HepG2 (cell line): ENCODE results near the gene TMEFF1. TPM values are rescaled to one million over a fixed set of nuclear protein-coding genes. Genes with fewer than 3 reads are reported as not detected.

Experiments used
- ATAC-seq: fragments of 200-7000 bp; cut with Tn5 transposase; 3 replicates; pipeline ENCODE4 v1.9.1; 2020; ENCODE audit warnings: mild to moderate bottlenecking, moderate library complexity
- BruUV-seq: library from RNA; stranded (reverse); fragments of 400-500 nt; replicated peaks from 2 replicates; lab custom pipeline; 2021; lab: Mats Ljungman, UMichigan
- CTCF ChIA-PET: fragments of 300-600 bp; formaldehyde crosslinking; extraction: SDS; loops from one replicate; lab custom pipeline; 2021; ENCODE audit warnings: low total read pairs, inconsistent platforms, low intra/inter-chr PET ratio; lab: Yijun Ruan, JAX
- POLR2A ChIA-PET: fragments of 350-600 bp; sonication (Branson Sonifier 250); formaldehyde crosslinking; loops from one replicate; lab custom pipeline; 2020; ENCODE audit warnings: antibody characterized with exemption, inconsistent platforms; lab: Yijun Ruan, JAX
- DNase-seq: peaks from one replicate; pipeline ENCODE4 v3.0.0-alpha.2; 2015; ENCODE audit warnings: low spot score
- FAIRE-seq: peaks from 3 replicates; lab custom pipeline; 2011; peaks lifted over from hg19 to GRCh38; lab: Jason Lieb, UNC
- H2AFZ ChIP-seq: one replicate; pipeline ENCODE4 v1.6.1; 2011; ENCODE audit warnings: low read length, inconsistent platforms
- H3K27ac ChIP-seq: fragments of 300-600 bp; 3 replicates; pipeline ENCODE4 v1.8.0; 2011; ENCODE audit warnings: mixed run types, mild to moderate bottlenecking, mixed read lengths, low read length, inconsistent platforms; ENCODE audit not compliant: insufficient read depth; ENCODE audit errors: extremely low read length
- H3K27me3 ChIP-seq, 2 experiments: fragments of 200-600 bp in 1 of 2; 2 replicates in 1 of 2; 3 replicates in 1 of 2; pipeline versions ENCODE4 v1.6.0 to v1.8.0; 2011; ENCODE audit warnings: low read length in 2 of 2, mild to moderate bottlenecking in 2 of 2, moderate library complexity in 2 of 2, inconsistent platforms in 1 of 2; ENCODE audit not compliant: insufficient read depth in 2 of 2, control insufficient read depth in 1 of 2
- H3K36me3 ChIP-seq, 2 experiments: fragments of 200-600 bp in 1 of 2; replicated peaks in 1 of 2; 2 replicates in 1 of 2; 3 replicates in 1 of 2; pipeline versions ENCODE4 v1.5.1 to v1.8.0; 2011; ENCODE audit warnings: low read length in 2 of 2, inconsistent platforms in 1 of 2; ENCODE audit not compliant: insufficient read depth in 2 of 2, control insufficient read depth in 1 of 2
- H3K4me1 ChIP-seq: 2 replicates; pipeline ENCODE4 v1.5.1; 2012; ENCODE audit warnings: low read length, inconsistent platforms; ENCODE audit not compliant: insufficient read depth
- H3K4me2 ChIP-seq: 2 replicates; pipeline ENCODE4 v1.6.0; 2011; ENCODE audit warnings: low read depth, low read length, inconsistent platforms
- H3K4me3 ChIP-seq, 3 experiments: fragments of 200-600 bp in 1 of 3; sonication (generic), shearing (Covaris generic) in 1 of 3; replicated peaks in 1 of 3; 2 replicates each; pipeline ENCODE4 v1.5.1; 2011 to 2016; ENCODE audit warnings: low read length in 3 of 3, inconsistent platforms in 2 of 3, low read depth in 2 of 3, mild to moderate bottlenecking in 2 of 3, control low read depth in 1 of 3, mixed read lengths in 1 of 3; ENCODE audit not compliant: insufficient read depth in 1 of 3
- H3K79me2 ChIP-seq: one replicate; pipeline ENCODE4 v1.6.1; 2011; ENCODE audit warnings: low read length, inconsistent platforms; ENCODE audit not compliant: insufficient read depth
- H3K9ac ChIP-seq: 2 replicates; pipeline ENCODE4 v1.6.0; 2011; ENCODE audit warnings: mild to moderate bottlenecking, low read depth, low read length, inconsistent platforms; ENCODE audit not compliant: insufficient read depth
- H3K9me3 ChIP-seq: 2 replicates; pipeline ENCODE4 v1.5.1; 2012; ENCODE audit warnings: mild to moderate bottlenecking, low read length
- H4K20me1 ChIP-seq: 2 replicates; pipeline ENCODE4 v1.6.0; 2011; ENCODE audit warnings: inconsistent platforms, mild to moderate bottlenecking, low read length, moderate library complexity; ENCODE audit not compliant: insufficient read depth
- FOXP4 ChIP-seq: sonication (generic); formaldehyde crosslinking; IDR thresholded peaks from 2 replicates; pipeline ENCODE4 v1.4.0; 2020; ENCODE audit warnings: missing genetic modification reagents
- GATAD2A ChIP-seq: IDR thresholded peaks from 2 replicates; pipeline ENCODE4 v1.6.1; 2016
- HNF4A ChIP-seq: sonication (generic); formaldehyde crosslinking; IDR thresholded peaks from 2 replicates; pipeline ENCODE4 v1.4.0; 2020; ENCODE audit warnings: missing genetic modification reagents
- REPIN1 ChIP-seq: sonication (generic); formaldehyde crosslinking; IDR thresholded peaks from 2 replicates; pipeline ENCODE4 v1.8.0; 2022; ENCODE audit warnings: missing genetic modification reagents, low read depth, mild to moderate bottlenecking, borderline replicate concordance
- ZBTB34 ChIP-seq: sonication (generic); formaldehyde crosslinking; IDR thresholded peaks from 2 replicates; pipeline ENCODE4 v1.8.0; 2022; ENCODE audit warnings: mild to moderate bottlenecking, missing genetic modification reagents
- ZNF121 ChIP-seq: sonication (generic); formaldehyde crosslinking; IDR thresholded peaks from 2 replicates; pipeline ENCODE4 v1.5.0; 2020; ENCODE audit warnings: mild to moderate bottlenecking, missing genetic modification reagents
- ZNF34 ChIP-seq: sonication (generic); formaldehyde crosslinking; IDR thresholded peaks from 2 replicates; pipeline ENCODE4 v1.4.0; 2020; ENCODE audit warnings: mild to moderate bottlenecking, missing genetic modification reagents, borderline replicate concordance
- WGBS: methylation state at CpG from one replicate; pipeline ENCODE4 v1.1.6; 2017; ENCODE audit warnings: low lambda C conversion rate; 5-methylcytosine and 5-hydroxymethylcytosine counted together
- in situ Hi-C: cut with HindIII; loops from 2 replicates; pipeline ENCODE4 v1.10.0; 2017; ENCODE audit warnings: low pct_unique_long_range_greater_than_20kb; ENCODE audit not compliant: extremely low pct_ligation_motif_present
- intact Hi-C: fragments of 100-400 bp; cut with micrococcal nuclease; formaldehyde crosslinking; loops from one replicate; pipeline ENCODE4 v1.10.0; 2022; ENCODE audit not compliant: unreplicated experiment
- polyA plus RNA-seq, 8 experiments: library from polyadenylated mRNA; depleted of rRNA in 3 of 8; stranded (reverse) in 7 of 8; unstranded in 1 of 8; fragments of >200 nt; fragmentation: Illumina TruSeq in 4 of 8; extraction: Trizol in 4 of 8; gene quantifications; 2 replicates each; pipeline versions ENCODE4 v1.2.1 to v1.2.3, GENCODE V29; 2011 to 2016; ENCODE audit warnings: low read depth in 4 of 8, missing spikeins in 1 of 8, mixed read lengths in 1 of 8; ENCODE audit not compliant: insufficient read depth in 1 of 8
- total RNA-seq, 5 experiments: library from RNA; depleted of rRNA; stranded (reverse); fragments of >200 nt; fragmentation: Illumina TruSeq; extraction: Trizol; gene quantifications; 2 replicates each; pipeline ENCODE4 v1.2.3, GENCODE V29; 2016; ENCODE audit warnings: low read depth in 1 of 5
- TF ChIP-seq, protein P1 (sequence below): sonication (generic); formaldehyde crosslinking; IDR thresholded peaks from 2 replicates; pipeline ENCODE4 v1.4.0; 2020; ENCODE audit warnings: mild to moderate bottlenecking, missing genetic modification reagents
- TF ChIP-seq, protein P2 (sequence below): IDR thresholded peaks from 2 replicates; pipeline ENCODE4 v1.6.1; 2016; ENCODE audit warnings: missing compliant biosample characterization, missing genetic modification reagents, borderline replicate concordance

TMEFF1 gene
- total and polyA plus RNA-seq, 2 of the 13 experiments (the other 11 are each of a cell fraction or from before 2014, with no cell fraction given), result 0.87 to 1.9 TPM

- H4K20me1 ChIP-seq, result no peaks in the 10 kb centered on the region
- in situ Hi-C loops, result no loop called here
- H3K9ac ChIP-seq, result peak overlapping the region; percentile 27; the same call in 1 of the 2 replicates
- no peaks in the 10 kb centered on the region for H3K9me3 ChIP-seq
- no peak overlapping the region for H2AFZ ChIP-seq
- TF ChIP-seq ZNF34 (no peak), ZNF121 (CRISPR knock-in tag) (peak; percentile 93), ZBTB34 (CRISPR knock-in tag) (peak; percentile 97), GATAD2A (CRISPR knock-in tag) (peak; percentile 11; the same call in 1 of the 2 replicates), HNF4A (CRISPR knock-in tag) (peak; percentile 35; the same call in 1 of the 2 replicates), FOXP4 (0 out of 2 replicates have a peak, but pooled peaks have one; percentile 23), REPIN1 (CRISPR knock-in tag) (peak; percentile 32; the same call in 1 of the 2 replicates)
- TF ChIP-seq, protein P1, sequence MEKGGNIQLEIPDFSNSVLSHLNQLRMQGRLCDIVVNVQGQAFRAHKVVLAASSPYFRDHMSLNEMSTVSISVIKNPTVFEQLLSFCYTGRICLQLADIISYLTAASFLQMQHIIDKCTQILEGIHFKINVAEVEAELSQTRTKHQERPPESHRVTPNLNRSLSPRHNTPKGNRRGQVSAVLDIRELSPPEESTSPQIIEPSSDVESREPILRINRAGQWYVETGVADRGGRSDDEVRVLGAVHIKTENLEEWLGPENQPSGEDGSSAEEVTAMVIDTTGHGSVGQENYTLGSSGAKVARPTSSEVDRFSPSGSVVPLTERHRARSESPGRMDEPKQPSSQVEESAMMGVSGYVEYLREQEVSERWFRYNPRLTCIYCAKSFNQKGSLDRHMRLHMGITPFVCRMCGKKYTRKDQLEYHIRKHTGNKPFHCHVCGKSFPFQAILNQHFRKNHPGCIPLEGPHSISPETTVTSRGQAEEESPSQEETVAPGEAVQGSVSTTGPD (CRISPR knock-in tag), result 0 out of 2 replicates have a peak, but pooled peaks have one; percentile 12
- TF ChIP-seq, protein P2, sequence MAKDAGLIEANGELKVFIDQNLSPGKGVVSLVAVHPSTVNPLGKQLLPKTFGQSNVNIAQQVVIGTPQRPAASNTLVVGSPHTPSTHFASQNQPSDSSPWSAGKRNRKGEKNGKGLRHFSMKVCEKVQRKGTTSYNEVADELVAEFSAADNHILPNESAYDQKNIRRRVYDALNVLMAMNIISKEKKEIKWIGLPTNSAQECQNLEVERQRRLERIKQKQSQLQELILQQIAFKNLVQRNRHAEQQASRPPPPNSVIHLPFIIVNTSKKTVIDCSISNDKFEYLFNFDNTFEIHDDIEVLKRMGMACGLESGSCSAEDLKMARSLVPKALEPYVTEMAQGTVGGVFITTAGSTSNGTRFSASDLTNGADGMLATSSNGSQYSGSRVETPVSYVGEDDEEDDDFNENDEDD (CRISPR knock-in tag), result no peak
- intact Hi-C loops, result loop anchor here (2.0 kb wide), 1 partner anchor 37 kb away; no protein-coding TSS in a partner anchor
- ChIA-PET CTCF (no interaction called here), POLR2A (interaction anchor here (1.4 to 1.5 kb wide), 2 partner anchors 55 to 114 kb away, joined by 3 to 4 read pairs; partner anchors contain the start of gene TEX10)
- H3K4me1 ChIP-seq, result peaks cover 38% of the 10 kb centered on the region
- WGBS, result 45% methylated on average over 2 of the region's 2 CpGs
- ATAC-seq, result peak; percentile 83
- H3K79me2 ChIP-seq, result no peaks in the 10 kb centered on the region
- H3K4me3 ChIP-seq, result no peak overlapping the region
- H3K4me2 ChIP-seq, result peak overlapping the region; percentile 32
- peak overlapping the region; percentile 59 for H3K27ac ChIP-seq
- no peak for FAIRE-seq
- no peaks in the 10 kb centered on the region for H3K27me3 ChIP-seq
- peak; percentile 21 for DNase-seq
- TSS peak; percentile 89 for BruUV-seq
- no peaks in the 10 kb centered on the region for H3K36me3 ChIP-seq
Measured at GRCh38 chr9:100466171-100466828, 6.6 kb upstream of the TMEFF1 start.
